ENCODE results near the gene PSMA6. TPM values are rescaled to one million over a fixed set of nuclear protein-coding genes. Genes with fewer than 3 reads are reported as not detected.

The PSMA6 gene
- total and polyA plus RNA-seq, 2 of the 13 experiments (the other 11 are each of a cell fraction or from before 2014, with no cell fraction given), result 525 to 1,109 TPM

GRCh38 chr14:35333797-35334743 lies 41.9 kb downstream of the PSMA6 start (continued):
- TF ChIP-seq ZNF883 (CRISPR knock-in tag; IDR thresholded peaks at IDR 0.05; ENCODE audit: not compliant biosample characterization) (no peak), IKZF1 (IDR thresholded peaks at IDR 0.05) (no peak), NKX3-1 (CRISPR knock-in tag; IDR thresholded peaks at IDR 0.05) (no peak), ZSCAN31 (CRISPR knock-in tag; IDR thresholded peaks at IDR 0.05; ENCODE audit: low read depth) (no peak), ZNF225 (CRISPR knock-in tag; IDR thresholded peaks at IDR 0.05) (no peak; the same call in 1 of the 2 replicates), HMG20A (CRISPR knock-in tag; IDR thresholded peaks at IDR 0.05; ENCODE audit: borderline replicate concordance) (no peak), SIX1 (CRISPR knock-in tag; IDR thresholded peaks at IDR 0.05; ENCODE audit: borderline replicate concordance) (peak; percentile 45; the same call in 1 of the 2 replicates), E2F5 (CRISPR knock-in tag; conservative IDR thresholded peaks at IDR 0.05) (no peak), RNF219 (CRISPR knock-in tag; IDR thresholded peaks at IDR 0.05) (no peak), MIER2 (CRISPR knock-in tag; IDR thresholded peaks at IDR 0.05) (no peak), ZNF788 (CRISPR knock-in tag; IDR thresholded peaks at IDR 0.05; ENCODE audit: borderline replicate concordance) (no peak), ZNF740 (CRISPR knock-in tag; IDR thresholded peaks at IDR 0.05) (no peak; the same call in 1 of the 2 replicates), ZNF317 (CRISPR knock-in tag; IDR thresholded peaks at IDR 0.05) (peak; percentile 67; the same call in 1 of the 2 replicates), ZNF3 (CRISPR knock-in tag; IDR thresholded peaks at IDR 0.05) (no peak), THAP7 (CRISPR knock-in tag; IDR thresholded peaks at IDR 0.05) (no peak), ZNF513 (CRISPR knock-in tag; conservative IDR thresholded peaks at IDR 0.05) (no peak), ZFP1 (CRISPR knock-in tag; IDR thresholded peaks at IDR 0.05) (no peak), RORA (CRISPR knock-in tag; IDR thresholded peaks at IDR 0.05) (no peak), MTF2 (CRISPR knock-in tag; IDR thresholded peaks at IDR 0.05; ENCODE audit: borderline replicate concordance) (no peak), ZNF530 (CRISPR knock-in tag; IDR thresholded peaks at IDR 0.05; ENCODE audit: low read depth) (no peak)
- TF ChIP-seq, protein P1, sequence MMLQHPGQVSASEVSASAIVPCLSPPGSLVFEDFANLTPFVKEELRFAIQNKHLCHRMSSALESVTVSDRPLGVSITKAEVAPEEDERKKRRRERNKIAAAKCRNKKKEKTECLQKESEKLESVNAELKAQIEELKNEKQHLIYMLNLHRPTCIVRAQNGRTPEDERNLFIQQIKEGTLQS (CRISPR knock-in tag; IDR thresholded peaks at IDR 0.05), result peak; percentile 41; the same call in 1 of the 2 replicates
- TF ChIP-seq, protein P2, sequence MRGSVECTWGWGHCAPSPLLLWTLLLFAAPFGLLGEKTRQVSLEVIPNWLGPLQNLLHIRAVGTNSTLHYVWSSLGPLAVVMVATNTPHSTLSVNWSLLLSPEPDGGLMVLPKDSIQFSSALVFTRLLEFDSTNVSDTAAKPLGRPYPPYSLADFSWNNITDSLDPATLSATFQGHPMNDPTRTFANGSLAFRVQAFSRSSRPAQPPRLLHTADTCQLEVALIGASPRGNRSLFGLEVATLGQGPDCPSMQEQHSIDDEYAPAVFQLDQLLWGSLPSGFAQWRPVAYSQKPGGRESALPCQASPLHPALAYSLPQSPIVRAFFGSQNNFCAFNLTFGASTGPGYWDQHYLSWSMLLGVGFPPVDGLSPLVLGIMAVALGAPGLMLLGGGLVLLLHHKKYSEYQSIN (CRISPR knock-in tag; IDR thresholded peaks at IDR 0.05; ENCODE audit: borderline replicate concordance), result no peak
